PC-9 (cell line): Measurements from ENCODE around the gene IWS1. TPM values are rescaled to one million over a fixed set of nuclear protein-coding genes. Genes with fewer than 3 reads are reported as not detected.

Experiments
- BruUV-seq: library from RNA; stranded (reverse); fragments of 400-500 nt; replicated peaks from 2 replicates; lab custom pipeline; 2021; lab: Mats Ljungman, UMichigan
- CTCF ChIA-PET: fragments of 300-600 bp; sonication (Branson Sonifier 250); formaldehyde crosslinking; loops from one replicate; lab custom pipeline; 2022; ENCODE audit warnings: antibody characterized with exemption; lab: Charles Lee
- POLR2A ChIA-PET: fragments of 300-600 bp; sonication (Branson Sonifier 250); formaldehyde crosslinking; loops from one replicate; lab custom pipeline; 2022; ENCODE audit warnings: antibody characterized with exemption; ENCODE audit not compliant: unreplicated experiment; lab: Charles Lee
- DNase-seq, 2 experiments: peaks; one replicate each; pipeline versions ENCODE4 v3.0.0 to v3.0.0-alpha.2; 2015 to 2022; ENCODE audit warnings: mixed read lengths in 1 of 2
- H2AFZ ChIP-seq: fragments of 200-600 bp; sonication (generic); 2 replicates; pipeline ENCODE4 v1.8.1; 2017; ENCODE audit warnings: antibody characterized with exemption
- H3F3A ChIP-seq: fragments of 200-600 bp; sonication (generic); 2 replicates; pipeline ENCODE4 v1.8.1; 2017; ENCODE audit warnings: antibody characterized with exemption, mild to moderate bottlenecking, low read depth; ENCODE audit not compliant: insufficient read depth
- H3K27ac ChIP-seq: fragments of 200-600 bp; sonication (generic); 2 replicates; pipeline ENCODE4 v1.6.1; 2016; ENCODE audit warnings: mixed run types
- H3K27me3 ChIP-seq: fragments of 200-600 bp; sonication (generic); 2 replicates; pipeline ENCODE4 v1.6.1; 2016; ENCODE audit warnings: low read depth, mixed run types; ENCODE audit not compliant: insufficient read depth
- H3K36me3 ChIP-seq: fragments of 200-600 bp; sonication (generic); 2 replicates; pipeline ENCODE4 v1.6.1; 2016; ENCODE audit warnings: low read depth, mixed run types
- H3K4me1 ChIP-seq: fragments of 200-600 bp; sonication (generic); replicated peaks from 2 replicates; pipeline ENCODE4 v1.6.1; 2016; ENCODE audit warnings: mixed run types; ENCODE audit not compliant: insufficient read depth
- H3K4me2 ChIP-seq: fragments of 200-600 bp; sonication (generic); 2 replicates; pipeline ENCODE4 v1.6.1; 2017; ENCODE audit warnings: mixed run types
- H3K4me3 ChIP-seq: fragments of 200-600 bp; sonication (generic); 2 replicates; pipeline ENCODE4 v1.6.1; 2016; ENCODE audit warnings: mixed run types
- H3K79me2 ChIP-seq: fragments of 200-600 bp; sonication (generic); 2 replicates; pipeline ENCODE4 v1.6.1; 2017; ENCODE audit warnings: low read depth, mixed run types
- H3K9me2 ChIP-seq: fragments of 200-600 bp; sonication (generic); 2 replicates; pipeline ENCODE4 v1.8.1; 2017; ENCODE audit warnings: mild to moderate bottlenecking; ENCODE audit not compliant: insufficient read depth
- H3K9me3 ChIP-seq: fragments of 200-600 bp; sonication (generic); 2 replicates; pipeline ENCODE4 v1.8.1; 2016; ENCODE audit warnings: low read depth; ENCODE audit not compliant: insufficient read depth
- H4K20me1 ChIP-seq: fragments of 200-600 bp; sonication (generic); 2 replicates; pipeline ENCODE4 v1.8.1; 2017; ENCODE audit not compliant: insufficient read depth
- EZH2 ChIP-seq: fragments of 200-600 bp; sonication (generic); IDR thresholded peaks from 2 replicates; pipeline ENCODE4 v1.8.0; 2017; ENCODE audit warnings: antibody characterized with exemption, low read depth
- intact Hi-C: fragments of 100-400 bp; cut with micrococcal nuclease; formaldehyde crosslinking; loops from one replicate; pipeline ENCODE4 v1.10.0; 2022; ENCODE audit not compliant: unreplicated experiment
- total RNA-seq: library from RNA; stranded (reverse); gene quantifications from 2 replicates; pipeline ENCODE4 v1.2.3, GENCODE V29; 2021
- TF ChIP-seq, protein P1 (sequence below): fragments of 200-600 bp; sonication (generic); conservative IDR thresholded peaks from 2 replicates; pipeline ENCODE4 v1.6.1; 2017; ENCODE audit warnings: mixed run types, antibody characterized with exemption, mild to moderate bottlenecking, moderate library complexity

Gene IWS1
- total RNA-seq, 1 experiment from 2014 or later = 47.3 TPM

DNA sequence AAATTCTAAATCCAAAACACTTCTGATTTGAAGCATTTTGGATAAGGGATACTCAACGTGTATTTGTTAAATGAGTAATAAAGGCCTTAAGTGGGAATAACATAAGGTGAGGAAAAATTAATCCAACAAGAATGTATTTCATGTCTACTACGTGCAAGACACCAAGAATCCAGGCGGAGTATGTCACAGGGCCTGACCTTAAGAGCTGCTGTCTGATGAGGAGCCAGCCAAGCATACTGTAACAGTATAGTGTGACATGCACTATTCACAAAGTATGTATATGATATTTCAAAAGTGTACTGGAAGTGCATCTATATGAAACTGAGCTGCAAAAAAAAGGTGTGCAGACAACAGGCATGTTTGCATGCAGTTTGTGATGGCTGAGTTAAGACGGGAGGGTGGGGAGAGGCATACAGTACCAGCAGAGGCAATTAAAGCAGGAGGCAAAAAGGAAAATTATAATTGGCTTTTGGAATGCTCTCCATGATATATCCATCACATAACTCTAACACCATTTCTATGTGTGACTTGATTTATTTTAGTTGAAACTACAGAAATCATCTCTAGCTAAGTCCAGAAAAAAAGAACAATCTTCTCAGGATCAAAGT is 18.2 kb downstream of the IWS1 start:
- Histone ChIP-seq H2AFZ (no peak overlapping the region), H3K4me3 (no peak overlapping the region), H3K79me2 (peaks cover 91% of the 10 kb centered on the region), H3K9me3 (no peaks in the 10 kb centered on the region), H3K4me2 (peak overlapping the region; percentile 5), H3K9me2 (no peaks in the 10 kb centered on the region), H3K27ac (peak overlapping the region; percentile 69), H4K20me1 (peaks cover 86% of the 10 kb centered on the region), H3F3A (peaks cover 44% of the 10 kb centered on the region), H3K36me3 (peaks cover 31% of the 10 kb centered on the region), H3K27me3 (no peaks in the 10 kb centered on the region), H3K4me1 (peaks cover 34% of the 10 kb centered on the region)
- ChIA-PET CTCF (interaction anchor here (0.5 kb wide), 1 partner anchor 16 kb away, joined by 5 read pairs; no protein-coding TSS in a partner anchor), POLR2A (interaction anchor here (0.6 to 0.7 kb wide), 2 partner anchors 18 to 193 kb away, joined by 4 read pairs; partner anchors contain the start of gene SFT2D3)
- intact Hi-C loops = loop anchor here (5.0 kb wide), 1 partner anchor 139 kb away; the partner anchor contains the start of gene GPR17
- no peak for DNase-seq
- BruUV-seq = no TSS peak
- TF ChIP-seq EZH2 = no peak
- TF ChIP-seq, protein P1, sequence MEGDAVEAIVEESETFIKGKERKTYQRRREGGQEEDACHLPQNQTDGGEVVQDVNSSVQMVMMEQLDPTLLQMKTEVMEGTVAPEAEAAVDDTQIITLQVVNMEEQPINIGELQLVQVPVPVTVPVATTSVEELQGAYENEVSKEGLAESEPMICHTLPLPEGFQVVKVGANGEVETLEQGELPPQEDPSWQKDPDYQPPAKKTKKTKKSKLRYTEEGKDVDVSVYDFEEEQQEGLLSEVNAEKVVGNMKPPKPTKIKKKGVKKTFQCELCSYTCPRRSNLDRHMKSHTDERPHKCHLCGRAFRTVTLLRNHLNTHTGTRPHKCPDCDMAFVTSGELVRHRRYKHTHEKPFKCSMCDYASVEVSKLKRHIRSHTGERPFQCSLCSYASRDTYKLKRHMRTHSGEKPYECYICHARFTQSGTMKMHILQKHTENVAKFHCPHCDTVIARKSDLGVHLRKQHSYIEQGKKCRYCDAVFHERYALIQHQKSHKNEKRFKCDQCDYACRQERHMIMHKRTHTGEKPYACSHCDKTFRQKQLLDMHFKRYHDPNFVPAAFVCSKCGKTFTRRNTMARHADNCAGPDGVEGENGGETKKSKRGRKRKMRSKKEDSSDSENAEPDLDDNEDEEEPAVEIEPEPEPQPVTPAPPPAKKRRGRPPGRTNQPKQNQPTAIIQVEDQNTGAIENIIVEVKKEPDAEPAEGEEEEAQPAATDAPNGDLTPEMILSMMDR = no peak

GRCh38 chr2:127506510-127506909 is 19.8 kb downstream of the IWS1 start:
- intact Hi-C loops = loop anchor here (5.0 kb wide), 1 partner anchor 141 kb away; the partner anchor contains the start of gene GPR17
- H3K4me3 ChIP-seq = no peak overlapping the region
- H3F3A ChIP-seq = peaks cover 45% of the 10 kb centered on the region
- peaks cover 75% of the 10 kb centered on the region for H3K79me2 ChIP-seq
- no TSS peak for BruUV-seq
- H3K9me2 ChIP-seq = no peaks in the 10 kb centered on the region
- H3K4me1 ChIP-seq = peaks cover 34% of the 10 kb centered on the region
- no peak overlapping the region for H2AFZ ChIP-seq
- ChIA-PET CTCF (no interaction called here), POLR2A (no interaction called here)
- H3K27ac ChIP-seq = no peak overlapping the region
- DNase-seq = no peak
- no peaks in the 10 kb centered on the region for H3K27me3 ChIP-seq
- no peaks in the 10 kb centered on the region for H3K9me3 ChIP-seq
- TF ChIP-seq, protein P1 = no peak
- no peak for TF ChIP-seq EZH2
- no peak overlapping the region for H3K4me2 ChIP-seq
- peaks cover 47% of the 10 kb centered on the region for H3K36me3 ChIP-seq
- peaks cover 71% of the 10 kb centered on the region for H4K20me1 ChIP-seq

DNA sequence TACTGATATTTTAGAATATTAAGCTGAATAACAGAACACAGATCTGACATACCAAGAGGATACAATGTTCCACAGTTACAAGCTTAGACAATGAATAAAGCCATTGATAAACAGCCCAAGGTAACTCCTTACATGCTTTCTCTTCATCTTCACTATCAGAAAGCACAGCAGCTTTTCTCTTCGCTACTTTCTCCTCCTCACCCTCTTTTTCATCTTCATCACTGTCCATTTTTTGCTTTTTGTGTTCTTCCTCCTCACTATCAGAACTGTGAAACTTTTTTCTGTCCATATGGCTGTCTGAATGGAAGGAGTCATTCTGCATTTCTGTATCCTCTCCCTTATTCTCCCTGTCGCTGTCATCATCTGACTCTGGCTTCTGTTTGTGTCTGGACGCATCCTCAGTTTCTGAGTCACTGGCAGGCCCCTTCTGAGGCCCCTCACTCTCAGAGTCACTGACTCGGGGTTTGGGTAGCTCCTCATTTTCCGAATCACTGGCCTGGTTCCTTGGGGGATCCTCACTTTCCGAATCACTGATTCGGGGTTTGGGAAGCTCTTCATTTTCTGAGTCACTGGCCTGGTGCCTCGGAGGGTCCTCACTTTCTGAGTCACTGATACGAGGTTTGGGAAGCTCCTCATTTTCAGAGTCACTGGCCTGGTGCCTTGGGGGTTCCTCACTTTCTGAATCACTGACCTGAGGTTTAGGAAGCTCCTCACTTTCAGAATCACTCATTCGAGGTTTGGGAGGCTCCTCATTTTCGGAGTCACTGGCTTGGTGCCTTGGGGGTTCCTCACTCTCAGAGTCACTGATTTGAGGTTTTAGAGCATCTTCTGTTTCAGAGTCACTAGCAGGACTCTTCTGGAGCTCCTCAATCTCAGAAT is 21.5 kb downstream of the IWS1 start:
- H3F3A ChIP-seq = peaks cover 46% of the 10 kb centered on the region
- H3K4me1 ChIP-seq = peaks cover 29% of the 10 kb centered on the region
- TSS peak; percentile 64 for BruUV-seq
- H3K9me2 ChIP-seq = no peaks in the 10 kb centered on the region
- POLR2A ChIA-PET = no interaction called here
- CTCF ChIA-PET = interaction anchor here (0.7 kb wide), 1 partner anchor 178 kb away, joined by 3 read pairs; no protein-coding TSS in a partner anchor
- no peak overlapping the region for H3K4me2 ChIP-seq
- H3K27me3 ChIP-seq = no peaks in the 10 kb centered on the region
- TF ChIP-seq, protein P1 = no peak
- no peak for TF ChIP-seq EZH2
- intact Hi-C loops = loop anchor here (5.0 kb wide), 1 partner anchor 143 kb away; the partner anchor contains the start of gene GPR17
- peaks cover 54% of the 10 kb centered on the region for H4K20me1 ChIP-seq
- H2AFZ ChIP-seq = no peak overlapping the region
- DNase-seq = no peak
- no peaks in the 10 kb centered on the region for H3K9me3 ChIP-seq
- no peak overlapping the region for H3K27ac ChIP-seq
- H3K4me3 ChIP-seq = no peak overlapping the region
- peaks cover 58% of the 10 kb centered on the region for H3K79me2 ChIP-seq
- H3K36me3 ChIP-seq = peaks cover 61% of the 10 kb centered on the region
